PC-9 (cell line): ENCODE results near the gene CDK5RAP2. TPM values are rescaled to one million over a fixed set of nuclear protein-coding genes. Genes with fewer than 3 reads are reported as not detected.

Source experiments
- BruUV-seq: library from RNA; stranded (reverse); fragments of 400-500 nt; replicated peaks from 2 replicates; lab custom pipeline; 2021; lab: Mats Ljungman, UMichigan
- CTCF ChIA-PET: fragments of 300-600 bp; sonication (Branson Sonifier 250); formaldehyde crosslinking; loops from one replicate; lab custom pipeline; 2022; ENCODE audit warnings: antibody characterized with exemption; lab: Charles Lee
- POLR2A ChIA-PET: fragments of 300-600 bp; sonication (Branson Sonifier 250); formaldehyde crosslinking; loops from one replicate; lab custom pipeline; 2022; ENCODE audit warnings: antibody characterized with exemption; ENCODE audit not compliant: unreplicated experiment; lab: Charles Lee
- DNase-seq, 2 experiments: peaks; one replicate each; pipeline versions ENCODE4 v3.0.0 to v3.0.0-alpha.2; 2015 to 2022; ENCODE audit warnings: mixed read lengths in 1 of 2
- H2AFZ ChIP-seq: fragments of 200-600 bp; sonication (generic); 2 replicates; pipeline ENCODE4 v1.8.1; 2017; ENCODE audit warnings: antibody characterized with exemption
- H3F3A ChIP-seq: fragments of 200-600 bp; sonication (generic); 2 replicates; pipeline ENCODE4 v1.8.1; 2017; ENCODE audit warnings: antibody characterized with exemption, mild to moderate bottlenecking, low read depth; ENCODE audit not compliant: insufficient read depth
- H3K27ac ChIP-seq: fragments of 200-600 bp; sonication (generic); 2 replicates; pipeline ENCODE4 v1.6.1; 2016; ENCODE audit warnings: mixed run types
- H3K27me3 ChIP-seq: fragments of 200-600 bp; sonication (generic); 2 replicates; pipeline ENCODE4 v1.6.1; 2016; ENCODE audit warnings: low read depth, mixed run types; ENCODE audit not compliant: insufficient read depth
- H3K36me3 ChIP-seq: fragments of 200-600 bp; sonication (generic); 2 replicates; pipeline ENCODE4 v1.6.1; 2016; ENCODE audit warnings: low read depth, mixed run types
- H3K4me1 ChIP-seq: fragments of 200-600 bp; sonication (generic); replicated peaks from 2 replicates; pipeline ENCODE4 v1.6.1; 2016; ENCODE audit warnings: mixed run types; ENCODE audit not compliant: insufficient read depth
- H3K4me2 ChIP-seq: fragments of 200-600 bp; sonication (generic); 2 replicates; pipeline ENCODE4 v1.6.1; 2017; ENCODE audit warnings: mixed run types
- H3K4me3 ChIP-seq: fragments of 200-600 bp; sonication (generic); 2 replicates; pipeline ENCODE4 v1.6.1; 2016; ENCODE audit warnings: mixed run types
- H3K79me2 ChIP-seq: fragments of 200-600 bp; sonication (generic); 2 replicates; pipeline ENCODE4 v1.6.1; 2017; ENCODE audit warnings: low read depth, mixed run types
- H3K9me2 ChIP-seq: fragments of 200-600 bp; sonication (generic); 2 replicates; pipeline ENCODE4 v1.8.1; 2017; ENCODE audit warnings: mild to moderate bottlenecking; ENCODE audit not compliant: insufficient read depth
- H3K9me3 ChIP-seq: fragments of 200-600 bp; sonication (generic); 2 replicates; pipeline ENCODE4 v1.8.1; 2016; ENCODE audit warnings: low read depth; ENCODE audit not compliant: insufficient read depth
- H4K20me1 ChIP-seq: fragments of 200-600 bp; sonication (generic); 2 replicates; pipeline ENCODE4 v1.8.1; 2017; ENCODE audit not compliant: insufficient read depth
- EZH2 ChIP-seq: fragments of 200-600 bp; sonication (generic); IDR thresholded peaks from 2 replicates; pipeline ENCODE4 v1.8.0; 2017; ENCODE audit warnings: antibody characterized with exemption, low read depth
- intact Hi-C: fragments of 100-400 bp; cut with micrococcal nuclease; formaldehyde crosslinking; loops from one replicate; pipeline ENCODE4 v1.10.0; 2022; ENCODE audit not compliant: unreplicated experiment
- total RNA-seq: library from RNA; stranded (reverse); gene quantifications from 2 replicates; pipeline ENCODE4 v1.2.3, GENCODE V29; 2021
- TF ChIP-seq, protein P1 (sequence below): fragments of 200-600 bp; sonication (generic); conservative IDR thresholded peaks from 2 replicates; pipeline ENCODE4 v1.6.1; 2017; ENCODE audit warnings: mixed run types, antibody characterized with exemption, mild to moderate bottlenecking, moderate library complexity

CDK5RAP2 gene
- total RNA-seq, 1 experiment from 2014 or later = 113 TPM

DNA sequence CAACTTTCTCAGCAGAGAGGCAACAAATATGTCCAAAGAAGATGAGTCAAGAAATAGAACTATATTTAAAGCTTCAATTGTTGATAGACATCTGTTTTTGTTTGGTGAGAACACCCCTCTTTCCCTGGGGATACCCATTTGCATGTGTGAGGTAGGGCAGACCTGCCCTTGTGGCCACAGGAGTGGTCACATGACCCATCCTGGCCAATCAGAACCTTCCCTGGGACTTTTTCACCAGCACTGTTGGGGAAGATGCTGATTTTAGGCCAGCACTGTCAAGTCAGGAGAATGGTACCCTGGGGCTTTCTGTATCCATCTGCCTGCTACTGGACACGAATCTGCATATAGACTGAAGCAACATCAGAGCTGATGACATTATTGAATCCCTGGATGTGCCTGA, 211.2 kb downstream of the CDK5RAP2 start:
- Histone ChIP-seq H3K4me2 (no peak overlapping the region), H3K36me3 (no peaks in the 10 kb centered on the region), H3K79me2 (no peaks in the 10 kb centered on the region), H3K4me1 (0 out of 2 replicates have a peak, but pooled peaks cover 6% of the 10 kb centered on the region), H2AFZ (no peak overlapping the region), H3K27me3 (no peaks in the 10 kb centered on the region), H3K9me2 (no peaks in the 10 kb centered on the region), H3K27ac (no peak overlapping the region), H3K4me3 (no peak overlapping the region), H3K9me3 (no peaks in the 10 kb centered on the region), H3F3A (no peaks in the 10 kb centered on the region), H4K20me1 (no peaks in the 10 kb centered on the region)
- no peak for TF ChIP-seq EZH2
- TF ChIP-seq, protein P1, sequence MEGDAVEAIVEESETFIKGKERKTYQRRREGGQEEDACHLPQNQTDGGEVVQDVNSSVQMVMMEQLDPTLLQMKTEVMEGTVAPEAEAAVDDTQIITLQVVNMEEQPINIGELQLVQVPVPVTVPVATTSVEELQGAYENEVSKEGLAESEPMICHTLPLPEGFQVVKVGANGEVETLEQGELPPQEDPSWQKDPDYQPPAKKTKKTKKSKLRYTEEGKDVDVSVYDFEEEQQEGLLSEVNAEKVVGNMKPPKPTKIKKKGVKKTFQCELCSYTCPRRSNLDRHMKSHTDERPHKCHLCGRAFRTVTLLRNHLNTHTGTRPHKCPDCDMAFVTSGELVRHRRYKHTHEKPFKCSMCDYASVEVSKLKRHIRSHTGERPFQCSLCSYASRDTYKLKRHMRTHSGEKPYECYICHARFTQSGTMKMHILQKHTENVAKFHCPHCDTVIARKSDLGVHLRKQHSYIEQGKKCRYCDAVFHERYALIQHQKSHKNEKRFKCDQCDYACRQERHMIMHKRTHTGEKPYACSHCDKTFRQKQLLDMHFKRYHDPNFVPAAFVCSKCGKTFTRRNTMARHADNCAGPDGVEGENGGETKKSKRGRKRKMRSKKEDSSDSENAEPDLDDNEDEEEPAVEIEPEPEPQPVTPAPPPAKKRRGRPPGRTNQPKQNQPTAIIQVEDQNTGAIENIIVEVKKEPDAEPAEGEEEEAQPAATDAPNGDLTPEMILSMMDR = no peak
- intact Hi-C loops = no loop called here
- ChIA-PET POLR2A (no interaction called here), CTCF (no interaction called here)
- no TSS peak for BruUV-seq
- DNase-seq = no peak

DNA sequence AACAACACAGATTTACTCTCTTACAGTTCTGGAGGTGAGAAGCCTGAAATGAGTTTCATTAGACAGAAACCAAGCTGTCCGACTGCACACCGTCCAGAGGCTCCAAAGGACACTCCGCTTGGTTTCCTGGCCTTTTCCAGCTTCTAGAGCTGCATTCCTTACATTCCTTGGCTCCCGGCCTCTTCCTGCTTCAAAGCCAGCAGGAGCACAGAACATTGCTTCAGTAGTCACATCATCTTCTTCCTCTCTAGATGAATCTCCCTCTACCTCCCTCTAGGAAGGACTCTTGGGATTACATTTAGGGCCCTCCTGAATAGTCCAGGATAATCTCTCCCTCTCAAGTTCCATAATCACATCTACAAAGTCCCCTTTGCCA, 213.3 kb downstream of the CDK5RAP2 start:
- DNase-seq = peak; percentile 53 to 60
- Histone ChIP-seq H3K36me3 (no peaks in the 10 kb centered on the region), H3K27me3 (no peaks in the 10 kb centered on the region), H3K79me2 (no peaks in the 10 kb centered on the region), H2AFZ (no peak overlapping the region), H3K4me2 (no peak overlapping the region), H4K20me1 (no peaks in the 10 kb centered on the region), H3K9me2 (no peaks in the 10 kb centered on the region), H3K27ac (no peak overlapping the region), H3K4me3 (no peak overlapping the region), H3K4me1 (0 out of 2 replicates have a peak, but pooled peaks cover 6% of the 10 kb centered on the region), H3F3A (no peaks in the 10 kb centered on the region), H3K9me3 (no peaks in the 10 kb centered on the region)
- ChIA-PET CTCF (interaction anchor here (0.7 kb wide), 1 partner anchor 111 kb away, joined by 3 read pairs; no protein-coding TSS in a partner anchor), POLR2A (no interaction called here)
- no TSS peak for BruUV-seq
- no peak for TF ChIP-seq EZH2
- TF ChIP-seq, protein P1 = peak; percentile 49; the same call in 1 of the 2 replicates
- intact Hi-C loops = no loop called here

DNA sequence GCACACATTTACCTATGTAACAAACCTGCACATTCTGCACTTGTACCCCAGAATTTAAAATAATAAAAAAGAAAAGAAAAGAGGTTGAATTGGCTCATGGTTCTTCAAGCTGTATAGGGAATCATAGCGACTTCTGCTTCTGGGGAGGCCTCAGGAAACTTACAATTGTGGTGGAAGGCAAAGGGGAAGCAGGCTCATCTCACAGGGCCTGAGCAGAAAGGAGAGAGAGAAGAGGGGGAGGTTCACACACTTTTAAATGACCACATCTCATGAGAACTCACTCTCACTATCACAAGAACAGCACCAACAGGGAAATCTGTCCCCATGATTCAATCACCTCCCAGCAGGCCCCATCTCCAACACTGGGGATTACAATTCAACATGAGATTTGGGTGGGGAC, 214.6 kb downstream of the CDK5RAP2 start:
- Histone ChIP-seq H3K9me2 (no peaks in the 10 kb centered on the region), H3F3A (no peaks in the 10 kb centered on the region), H4K20me1 (no peaks in the 10 kb centered on the region), H3K36me3 (no peaks in the 10 kb centered on the region), H2AFZ (no peak overlapping the region), H3K79me2 (no peaks in the 10 kb centered on the region), H3K4me2 (no peak overlapping the region), H3K9me3 (no peaks in the 10 kb centered on the region), H3K4me3 (no peak overlapping the region), H3K27me3 (no peaks in the 10 kb centered on the region), H3K4me1 (0 out of 2 replicates have a peak, but pooled peaks cover 6% of the 10 kb centered on the region), H3K27ac (no peak overlapping the region)
- no peak for DNase-seq
- intact Hi-C loops = no loop called here
- POLR2A ChIA-PET = no interaction called here
- CTCF ChIA-PET = no interaction called here
- BruUV-seq = no TSS peak
- TF ChIP-seq, protein P1 = no peak
- no peak for TF ChIP-seq EZH2
